Measurements from ENCODE around the gene DPRX. TPM values are rescaled to one million over a fixed set of nuclear protein-coding genes. Genes with fewer than 3 reads are reported as not detected.

DPRX gene
- total RNA-seq (2014; rRNA removed; shearing (Covaris generic)) (not detected in 2 replicates), polyA plus RNA-seq (2016; fragmentation: Nextera tagmentation; extraction: Ambion mirVana) (not detected in 2 replicates)
- long read RNA-seq: 0 reads

- H3K36me3 ChIP-seq (ENCODE audit: insufficient read depth): no peaks in the 10 kb centered on the region
- H3K27ac Mint-ChIP-seq: no peak within 1 kb of the TSS
These were observed at the start of gene DPRX for GRCh38 chr19:53631949-53632407. Gene DPRX, plus strand, starts transcription at chr19:53631999. Its CDS starts 108 bp downstream, at chr19:53632107.

More at GRCh38 chr19:53631949-53632407, at the start of gene DPRX:
- H2AFZ ChIP-seq: peak within 1 kb of the TSS; percentile 74; the same call in 1 of the 2 replicates
- H3K79me2 ChIP-seq (replicated peaks; ENCODE audit: insufficient read depth): no peaks in the 10 kb centered on the region
- no peak within 1 kb of the TSS for H3K4me3 ChIP-seq
- Mint-ChIP-seq H3K4me1 (peaks cover 3% of the 10 kb centered on the region; the same call in 2 of the 3 replicates), H3K4me3 (no peak within 1 kb of the TSS), H3K27me3 (ENCODE audit: insufficient read depth, low read depth, poor library complexity) (peaks cover 8% of the 10 kb centered on the region), H3K9me3 (peaks cover 4% of the 10 kb centered on the region; the same call in 2 of the 3 replicates), H3K36me3 (ENCODE audit: low read depth) (no peaks in the 10 kb centered on the region)
- no peaks in the 10 kb centered on the region; the same call in 1 of the 2 replicates for H3F3A ChIP-seq (replicated peaks; ENCODE audit: low read depth)
- no peak for ATAC-seq
- H3K27ac ChIP-seq (ENCODE audit: low read depth): no peak within 1 kb of the TSS
- H3K9me2 ChIP-seq (ENCODE audit: insufficient read depth): no peaks in the 10 kb centered on the region
- no peak for TF ChIP-seq STAT1 (IDR thresholded peaks at IDR 0.05; ENCODE audit: unreplicated experiment)
- TF ChIP-seq CREB1 (CRISPR knock-in tag; IDR thresholded peaks at IDR 0.05; ENCODE audit: low read depth): no peak
- no peak for TF ChIP-seq EZH2 (IDR thresholded peaks at IDR 0.05; ENCODE audit: low read depth, unreplicated experiment)
- no peak for TF ChIP-seq ETS1 (IDR thresholded peaks at IDR 0.05)
- no peak for TF ChIP-seq CTCF (conservative IDR thresholded peaks at IDR 0.05; ENCODE audit: low read depth in 2 of 2)
- no peak for TF ChIP-seq JUNB (IDR thresholded peaks at IDR 0.05; ENCODE audit: unreplicated experiment)
- no peak for TF ChIP-seq NANOG (IDR thresholded peaks at IDR 0.05; ENCODE audit: borderline replicate concordance)
- TF ChIP-seq ZNF462 (CRISPR knock-in tag; IDR thresholded peaks at IDR 0.05): no peak
- TF ChIP-seq ZNF331 (CRISPR knock-in tag; IDR thresholded peaks at IDR 0.05; ENCODE audit: low read depth): no peak
- no peak for TF ChIP-seq EZH2phosphoT487 (IDR thresholded peaks at IDR 0.05; ENCODE audit: unreplicated experiment)
- TF ChIP-seq REST (IDR thresholded peaks at IDR 0.05; ENCODE audit: unreplicated experiment): no peak
- no peaks in the 10 kb centered on the region for H3K27me3 ChIP-seq (ENCODE audit: insufficient read depth)
- no peak for DNase-seq (ENCODE audit: low spot score)
- H3K4me2 ChIP-seq: no peak within 1 kb of the TSS
- peaks cover 5% of the 10 kb centered on the region; the same call in 1 of the 2 replicates for H3K4me1 ChIP-seq (ENCODE audit: insufficient read depth)
- H4K20me1 ChIP-seq (replicated peaks; ENCODE audit: insufficient read depth): no peaks in the 10 kb centered on the region

Measured in GM23338 (cell line).